Endothelial cell of umbilical vein (primary cell): ENCODE results near the gene RALA. TPM values are rescaled to one million over a fixed set of nuclear protein-coding genes. Genes with fewer than 3 reads are reported as not detected.

Experiments used
- BruUV-seq: library from RNA; stranded (reverse); fragments of 400-500 nt; replicated peaks from 2 replicates; lab custom pipeline; 2021; lab: Mats Ljungman, UMichigan
- CTCF ChIA-PET: fragments of 300-600, 350-600 bp; sonication (Branson Sonifier 250); formaldehyde crosslinking; loops from one replicate; lab custom pipeline; 2021; ENCODE audit warnings: antibody characterized with exemption, inconsistent platforms; lab: Charles Lee
- POLR2A ChIA-PET: fragments of 300-600, 350-600 bp; sonication (Branson Sonifier 250); formaldehyde crosslinking; loops from one replicate; lab custom pipeline; 2021; ENCODE audit warnings: antibody characterized with exemption, inconsistent platforms; lab: Charles Lee
- DNase-seq: peaks from one replicate; pipeline ENCODE4 v3.0.0-alpha.2; 2011; ENCODE audit warnings: low read depth, low spot score
- FAIRE-seq: peaks from 2 replicates; lab custom pipeline; 2011; peaks lifted over from hg19 to GRCh38; lab: Jason Lieb, UNC
- H2AFZ ChIP-seq: 2 replicates; pipeline ENCODE4 v1.6.0; 2012; ENCODE audit warnings: low read depth, low read length, control low read depth, inconsistent platforms
- H3K27ac ChIP-seq: 2 replicates; pipeline ENCODE4 v1.5.1; 2011; ENCODE audit warnings: low read depth, mild to moderate bottlenecking, control low read depth, low read length, moderate library complexity; ENCODE audit not compliant: insufficient read depth
- H3K27me3 ChIP-seq, 2 experiments: 2 replicates each; pipeline versions ENCODE4 v1.6.0 to v1.6.1; 2011; ENCODE audit warnings: low read length in 2 of 2, mixed read lengths in 1 of 2; ENCODE audit not compliant: control insufficient read depth in 2 of 2, insufficient read depth in 2 of 2
- H3K36me3 ChIP-seq, 2 experiments: 2 replicates in 1 of 2; 3 replicates in 1 of 2; pipeline ENCODE4 v1.5.1; 2011; ENCODE audit warnings: low read length in 2 of 2, mild to moderate bottlenecking in 1 of 2, moderate library complexity in 1 of 2; ENCODE audit not compliant: control insufficient read depth in 2 of 2, insufficient read depth in 2 of 2; ENCODE audit errors: extremely low read depth in 1 of 2
- H3K4me1 ChIP-seq: 3 replicates; pipeline ENCODE4 v1.5.1; 2011; ENCODE audit warnings: mild to moderate bottlenecking, low read length; ENCODE audit not compliant: control insufficient read depth, insufficient read depth; ENCODE audit errors: extremely low read depth
- H3K4me2 ChIP-seq: 2 replicates; pipeline ENCODE4 v1.6.1; 2011; ENCODE audit warnings: low read length, control low read depth, mixed read lengths; ENCODE audit not compliant: insufficient read depth
- H3K4me3 ChIP-seq, 3 experiments: fragments of 200-600 bp in 1 of 3; sonication (generic), shearing (Covaris generic) in 1 of 3; replicated peaks in 1 of 3; 2 replicates each; pipeline ENCODE4 v1.5.1; 2011 to 2016; ENCODE audit warnings: control low read depth in 3 of 3, low read length in 3 of 3, mild to moderate bottlenecking in 2 of 3, inconsistent platforms in 1 of 3, low read depth in 1 of 3, moderate library complexity in 1 of 3; ENCODE audit not compliant: insufficient read depth in 1 of 3
- H3K79me2 ChIP-seq: 2 replicates; pipeline ENCODE4 v1.6.0; 2012; ENCODE audit warnings: low read length, inconsistent platforms; ENCODE audit not compliant: control insufficient read depth, insufficient read depth
- H3K9ac ChIP-seq: replicated peaks from 2 replicates; pipeline ENCODE3; 2011; ENCODE audit warnings: low read length, control low read depth; ENCODE audit not compliant: insufficient read depth; ENCODE audit errors: extremely low read depth
- H3K9me1 ChIP-seq: replicated peaks from 3 replicates; pipeline ENCODE4 v1.6.0; 2011; ENCODE audit warnings: mild to moderate bottlenecking, low read length; ENCODE audit not compliant: control insufficient read depth, insufficient read depth; ENCODE audit errors: extremely low read depth
- H3K9me3 ChIP-seq: replicated peaks from 2 replicates; pipeline ENCODE4 v1.5.1; 2012; ENCODE audit warnings: low read length, inconsistent platforms; ENCODE audit not compliant: control insufficient read depth, insufficient read depth
- H4K20me1 ChIP-seq: replicated peaks from 2 replicates; pipeline ENCODE3; 2011; ENCODE audit warnings: mild to moderate bottlenecking, low read length; ENCODE audit not compliant: control insufficient read depth, insufficient read depth; ENCODE audit errors: extremely low read depth
- CTCF ChIP-seq, 2 donors: IDR thresholded peaks; 1 replicate in 1 of 2; 2 replicates in 1 of 2; pipeline ENCODE4 v1.5.1; 2011; ENCODE audit warnings: low read length in 2 of 2, mild to moderate bottlenecking in 2 of 2, moderate library complexity in 2 of 2, control low read depth in 1 of 2, inconsistent platforms in 1 of 2, low read depth in 1 of 2; ENCODE audit not compliant: insufficient read depth in 1 of 2; ENCODE audit errors: extremely low read depth in 1 of 2
- EZH2 ChIP-seq: IDR thresholded peaks from 2 replicates; pipeline ENCODE4 v1.6.1; 2012; ENCODE audit warnings: borderline replicate concordance, low read depth, mild to moderate bottlenecking, moderate library complexity, low read length, inconsistent platforms; ENCODE audit not compliant: severe bottlenecking
- FOS ChIP-seq: IDR thresholded peaks from 2 replicates; pipeline ENCODE4 v1.6.1; 2011; ENCODE audit warnings: mild to moderate bottlenecking, low read length, moderate library complexity, borderline replicate concordance; ENCODE audit not compliant: insufficient read depth
- GATA2 ChIP-seq: IDR thresholded peaks from 2 replicates; pipeline ENCODE4 v1.7.0; 2011; ENCODE audit warnings: low read depth, mild to moderate bottlenecking, moderate library complexity, mixed read lengths, low read length; ENCODE audit not compliant: insufficient read length, insufficient read depth
- JUN ChIP-seq: IDR thresholded peaks from 2 replicates; pipeline ENCODE4 v1.6.1; 2011; ENCODE audit warnings: borderline replicate concordance, low read depth; ENCODE audit not compliant: insufficient read length, insufficient read depth
- MAX ChIP-seq: IDR thresholded peaks from 2 replicates; pipeline ENCODE4 v1.6.1; 2011; ENCODE audit not compliant: insufficient read depth, insufficient read length
- MYC ChIP-seq: IDR thresholded peaks from one replicate; pipeline ENCODE4 v1.6.1; 2011; ENCODE audit warnings: mild to moderate bottlenecking, low read depth, low read length
- POLR2A ChIP-seq: IDR thresholded peaks from 2 replicates; pipeline ENCODE4 v1.6.1; 2012; ENCODE audit warnings: low read depth, mild to moderate bottlenecking, control low read depth, low read length
- POLR2AphosphoS5 ChIP-seq: IDR thresholded peaks from 2 replicates; pipeline ENCODE4 v1.6.1; 2012; ENCODE audit warnings: low read depth, mild to moderate bottlenecking, control low read depth, low read length, moderate library complexity; ENCODE audit not compliant: insufficient read depth
- dilution Hi-C: fragments of 300-500 bp; cut with MboI; formaldehyde crosslinking; loops from one replicate; pipeline ENCODE4 v1.15.0; 2019; ENCODE audit warnings: low sequenced_read_pairs; ENCODE audit not compliant: extremely low pct_ligation_motif_present
- intact Hi-C: fragments of 100-400 bp; cut with micrococcal nuclease; formaldehyde crosslinking; loops from one replicate; pipeline ENCODE4 v1.10.0; 2022
- polyA plus RNA-seq, 4 experiments: library from polyadenylated mRNA; depleted of rRNA in 3 of 4; stranded (reverse) in 3 of 4; unstranded in 1 of 4; fragments of >200 nt; gene quantifications; 2 replicates each; pipeline versions ENCODE4 v1.2.1 to v1.2.3, GENCODE V29; 2011 to 2012; ENCODE audit warnings: missing spikeins in 1 of 4
- total RNA-seq: library from RNA; stranded (reverse); gene quantifications from 2 replicates; pipeline ENCODE4 v1.2.3, GENCODE V29; 2021

Gene RALA
- total and polyA plus RNA-seq, 2 donors (not counting 3 experiments of a cell fraction or from before 2014, with no cell fraction given) = 91.1 to 191 TPM

- POLR2A ChIA-PET = interaction anchor here (0.8 to 3.0 kb wide), 7 partner anchors 9 to 42 kb away, joined by 3 to 15 read pairs (median 6); no protein-coding TSS in a partner anchor
These were observed 763 bp upstream of the RALA start for GRCh38 chr7:39622609-39623008.

More at GRCh38 chr7:39622609-39623008, 763 bp upstream of the RALA start:
- H3K79me2 ChIP-seq = peaks cover 41% of the 10 kb centered on the region
- dilution Hi-C loops = no loop called here
- CTCF ChIA-PET = interaction anchor here (0.9 to 10.3 kb wide), 7 partner anchors 9 to 124 kb away, joined by 3 to 138 read pairs (median 10); no protein-coding TSS in a partner anchor
- peak overlapping the region; percentile 22 for H2AFZ ChIP-seq
- DNase-seq (peak; percentile 36), FAIRE-seq (no peak)
- H3K27ac ChIP-seq = peak overlapping the region; percentile 87
- no peaks in the 10 kb centered on the region for H4K20me1 ChIP-seq
- H3K36me3 ChIP-seq = peaks cover 0 to 2% of the 10 kb centered on the region in 2 experiments
- H3K9ac ChIP-seq = peak overlapping the region; percentile 100
- H3K4me1 ChIP-seq = peaks cover 27% of the 10 kb centered on the region
- peak overlapping the region; percentile 80 to 98 (median 90) for H3K4me3 ChIP-seq
- no peak for TF ChIP-seq MAX
- TF ChIP-seq GATA2 = no peak
- TF ChIP-seq CTCF (IDR thresholded peaks at IDR 0.05; ENCODE audit: extremely low read depth in 1 of 2, insufficient read depth in 1 of 2, low read depth in 1 of 2, low read length in 2 of 2) = no peak
- TF ChIP-seq JUN = no peak
- no peak for TF ChIP-seq POLR2AphosphoS5
- TF ChIP-seq MYC = no peak
- no peak for TF ChIP-seq FOS
- no peak for TF ChIP-seq EZH2
- TF ChIP-seq POLR2A = no peak
- BruUV-seq = TSS peak; percentile 59
- no peaks in the 10 kb centered on the region for H3K9me3 ChIP-seq
- peak overlapping the region; percentile 58 for H3K4me2 ChIP-seq
- intact Hi-C loops = loop anchor here (1.0 to 2.0 kb wide), 6 partner anchors 9 to 124 kb away; no protein-coding TSS in a partner anchor
- H3K9me1 ChIP-seq = no peaks in the 10 kb centered on the region
- no peaks in the 10 kb centered on the region for H3K27me3 ChIP-seq
